ENCODE measurements around the gene MTUS2.

Gene MTUS2

GRCh38 chr13:29115842-29116241, 295.7 kb downstream of the MTUS2 start:
- no peak for DNase-seq

GRCh38 chr13:29117663-29118062, 297.5 kb downstream of the MTUS2 start:
- no peak for DNase-seq

- DNase-seq = no peak
Observed at GRCh38 chr13:29118471-29118870, 298.3 kb downstream of the MTUS2 start.

GRCh38 chr13:29125191-29125933, 305.2 kb downstream of the MTUS2 start:
- no peak for DNase-seq

GRCh38 chr13:29125934-29126424, 305.8 kb downstream of the MTUS2 start:
- DNase-seq = no peak

- no peak for DNase-seq
Observed at GRCh38 chr13:29129616-29130015, 309.5 kb downstream of the MTUS2 start.

GRCh38 chr13:29131159-29131558, 311.0 kb downstream of the MTUS2 start:
- no peak for DNase-seq

GRCh38 chr13:29131881-29132668, 311.9 kb downstream of the MTUS2 start:
- DNase-seq = no peak

- no peak for DNase-seq
Observed at GRCh38 chr13:29136341-29136740, 316.2 kb downstream of the MTUS2 start.

- DNase-seq = no peak
Observed at GRCh38 chr13:29137016-29137415, 316.9 kb downstream of the MTUS2 start.

GRCh38 chr13:29137995-29138394, 317.9 kb downstream of the MTUS2 start:
- DNase-seq = no peak

- no peak for DNase-seq
Observed at GRCh38 chr13:29140277-29140676, 320.1 kb downstream of the MTUS2 start.

GRCh38 chr13:29143847-29144246, 323.7 kb downstream of the MTUS2 start:
- DNase-seq = no peak

GRCh38 chr13:29154390-29154789, 334.3 kb downstream of the MTUS2 start:
- no peak for DNase-seq

- DNase-seq = no peak
Observed at GRCh38 chr13:29156136-29156535, 336.0 kb downstream of the MTUS2 start.

GRCh38 chr13:29159871-29160270, 339.7 kb downstream of the MTUS2 start:
- DNase-seq = no peak

- no peak for DNase-seq
Observed at GRCh38 chr13:29160862-29161261, 340.7 kb downstream of the MTUS2 start.

GRCh38 chr13:29161676-29162075, 341.5 kb downstream of the MTUS2 start:
- no peak for DNase-seq

- no peak for DNase-seq
Observed at GRCh38 chr13:29162638-29163235, 342.6 kb downstream of the MTUS2 start.

- DNase-seq = no peak
Observed at GRCh38 chr13:29164116-29164515, 344.0 kb downstream of the MTUS2 start.

- DNase-seq = no peak
Observed at GRCh38 chr13:29165216-29165615, 345.1 kb downstream of the MTUS2 start.

- DNase-seq = no peak
Observed at GRCh38 chr13:29165840-29166239, 345.7 kb downstream of the MTUS2 start.

- DNase-seq = no peak
Observed at GRCh38 chr13:29170436-29171082, 350.4 kb downstream of the MTUS2 start.
